Endometrium (tissue), 2 donors: ENCODE results near the gene ESPNL.
"Not testable (repeated sequence)": the region's sequence is repeated elsewhere in the genome, so short reads cannot be mapped to it uniquely, and the experiment has no call there.

ENCODE experiments used
- FAIRE-seq: peaks from 2 replicates; lab custom pipeline; 2012; peaks lifted over from hg19 to GRCh38; lab: Jason Lieb, UNC
- donor health status: control.
- donor health status: control.

Gene ESPNL

DNA sequence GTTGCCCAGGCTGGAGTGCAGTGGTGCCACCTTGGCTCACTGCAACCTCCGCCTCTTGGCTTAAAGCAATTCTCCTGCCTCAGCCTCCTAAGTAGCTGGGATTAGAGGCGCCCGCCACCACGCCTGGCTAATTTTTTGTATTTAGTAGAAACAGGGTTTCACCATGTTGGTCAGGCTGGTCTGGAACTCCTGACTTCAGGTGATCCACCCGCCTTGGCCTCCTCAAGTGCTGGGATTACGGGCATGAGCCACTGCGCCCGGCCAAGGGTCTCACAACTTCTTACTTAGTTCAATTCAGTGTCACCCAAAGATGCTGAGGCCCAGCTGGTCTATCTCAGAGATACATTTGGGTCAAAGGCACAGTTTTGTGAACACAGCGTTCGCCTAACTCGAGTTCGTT, 15.6 kb downstream of the ESPNL start:
- FAIRE-seq: not testable (repeated sequence)

DNA sequence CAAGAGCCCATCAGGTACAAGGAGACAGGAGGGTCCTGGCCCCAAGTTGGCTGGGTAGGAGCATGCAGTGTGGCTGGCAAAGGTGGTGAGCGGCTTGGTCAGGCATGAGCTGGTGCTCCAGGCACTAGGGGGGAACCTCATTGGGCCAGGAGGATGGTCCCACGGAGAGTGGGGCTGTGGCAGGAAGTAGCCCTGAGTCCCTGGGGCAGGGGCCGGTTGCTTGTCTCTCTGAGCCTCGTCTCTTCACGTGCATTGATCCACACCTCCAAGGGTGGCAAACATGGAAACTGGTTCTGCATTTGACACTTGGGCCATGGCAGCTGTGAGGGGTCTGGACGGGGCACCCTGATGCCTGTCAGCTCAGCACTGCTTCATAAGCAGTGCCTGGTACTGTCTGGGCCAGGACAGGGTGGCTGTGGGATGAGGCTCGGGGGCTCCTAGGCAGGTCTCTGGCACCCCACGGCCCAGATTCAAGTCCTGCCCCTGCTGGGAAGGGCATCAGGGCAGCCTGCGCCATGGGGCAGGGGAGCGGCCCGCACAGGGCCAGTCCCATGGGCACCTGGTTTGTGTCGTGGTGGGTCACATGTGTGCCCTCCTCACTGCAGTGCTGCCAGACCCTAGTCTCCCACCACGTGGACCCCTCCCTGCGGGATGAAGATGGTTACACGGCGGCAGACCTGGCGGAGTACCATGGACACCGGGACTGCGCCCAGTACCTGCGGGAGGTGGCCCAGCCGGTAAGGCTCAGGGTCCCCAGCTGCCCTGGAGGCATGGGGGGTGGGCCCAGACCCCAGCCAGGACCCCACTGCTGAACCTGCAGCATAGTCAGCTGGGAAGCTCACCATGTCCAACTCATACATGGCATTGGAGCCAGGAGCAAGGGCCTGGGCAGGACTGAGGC, 16.4 kb downstream of the ESPNL start:
- FAIRE-seq: no peak

DNA sequence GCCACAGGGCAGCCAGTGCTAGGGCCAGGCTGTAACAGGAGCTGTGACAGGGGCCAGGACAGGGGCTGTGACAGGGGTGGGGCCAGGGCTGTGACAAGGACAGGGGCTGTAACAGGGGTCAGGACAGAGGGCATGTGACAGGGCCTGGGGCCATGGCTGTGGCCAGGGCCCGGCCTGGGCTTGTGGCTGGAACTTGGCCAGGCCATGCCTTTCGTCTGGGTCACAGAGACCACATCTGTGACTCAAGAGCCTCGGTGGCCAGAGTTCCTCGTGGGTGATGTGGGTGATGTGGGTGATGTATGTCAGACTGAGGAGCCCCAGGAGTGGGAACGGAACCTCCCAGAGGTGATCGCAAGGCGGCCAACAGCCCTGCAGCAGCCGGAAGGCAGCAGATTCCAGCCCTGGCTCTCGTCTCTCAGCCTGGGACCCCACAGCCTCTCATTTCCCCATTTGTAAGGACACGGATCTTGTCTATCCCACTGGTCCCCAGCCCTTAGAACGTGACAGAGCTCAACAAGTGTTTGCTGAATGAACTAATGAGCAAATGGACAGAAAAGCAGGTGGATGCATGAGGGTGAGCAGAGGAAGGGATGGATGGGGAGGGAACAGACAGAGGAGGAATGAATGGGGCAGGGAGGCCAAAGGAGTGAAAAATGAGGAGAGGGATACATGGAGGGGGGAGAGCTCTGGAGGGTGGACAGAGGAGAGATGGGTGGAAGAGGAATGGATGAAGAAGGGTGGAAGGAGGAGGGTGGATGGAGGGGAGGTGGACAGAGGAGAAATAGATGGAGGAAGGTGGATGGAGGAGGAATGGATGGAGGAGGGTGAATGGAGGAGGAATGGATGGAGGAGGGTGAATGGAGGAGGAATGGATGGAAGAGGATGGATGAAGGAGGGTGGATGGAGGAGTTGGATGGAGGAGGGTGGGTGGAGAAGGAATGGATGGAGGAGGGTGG, 17.3 kb downstream of the ESPNL start:
- FAIRE-seq: no peak

DNA sequence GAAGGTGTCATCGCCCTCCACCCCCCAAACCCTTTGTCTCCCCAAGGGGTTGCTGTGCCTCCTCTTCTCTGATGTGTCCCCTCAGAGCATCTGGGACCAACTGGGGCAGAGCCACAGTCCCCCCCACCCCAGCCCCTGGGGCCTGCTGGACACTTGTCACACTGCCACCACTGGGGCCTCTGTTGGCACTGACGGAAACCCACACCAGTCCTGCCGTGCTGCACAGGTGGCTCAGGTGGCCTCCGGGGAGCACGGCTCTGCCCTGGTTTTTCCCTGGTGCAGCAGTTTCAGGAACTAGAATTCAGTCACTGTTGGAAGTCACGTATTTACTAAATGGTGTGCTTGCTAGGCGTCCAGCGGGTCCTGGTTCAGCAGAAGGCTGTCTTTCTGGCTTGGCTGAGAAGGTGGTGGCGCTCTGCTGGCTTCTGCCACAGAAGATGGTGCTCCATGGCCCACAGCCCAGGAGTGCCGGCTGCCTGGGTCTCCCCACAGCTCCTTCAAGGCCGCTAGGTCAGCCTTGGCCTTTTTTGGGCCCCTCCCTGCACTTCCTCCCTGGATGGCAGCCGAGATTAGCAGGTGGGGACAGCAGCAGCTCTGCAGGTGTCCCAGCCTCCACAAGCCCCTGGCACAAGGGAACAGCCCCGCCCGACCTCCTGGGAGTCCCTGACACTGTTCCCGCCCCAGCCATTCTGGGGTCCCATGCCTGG, 19.8 kb downstream of the ESPNL start:
- FAIRE-seq: no peak

DNA sequence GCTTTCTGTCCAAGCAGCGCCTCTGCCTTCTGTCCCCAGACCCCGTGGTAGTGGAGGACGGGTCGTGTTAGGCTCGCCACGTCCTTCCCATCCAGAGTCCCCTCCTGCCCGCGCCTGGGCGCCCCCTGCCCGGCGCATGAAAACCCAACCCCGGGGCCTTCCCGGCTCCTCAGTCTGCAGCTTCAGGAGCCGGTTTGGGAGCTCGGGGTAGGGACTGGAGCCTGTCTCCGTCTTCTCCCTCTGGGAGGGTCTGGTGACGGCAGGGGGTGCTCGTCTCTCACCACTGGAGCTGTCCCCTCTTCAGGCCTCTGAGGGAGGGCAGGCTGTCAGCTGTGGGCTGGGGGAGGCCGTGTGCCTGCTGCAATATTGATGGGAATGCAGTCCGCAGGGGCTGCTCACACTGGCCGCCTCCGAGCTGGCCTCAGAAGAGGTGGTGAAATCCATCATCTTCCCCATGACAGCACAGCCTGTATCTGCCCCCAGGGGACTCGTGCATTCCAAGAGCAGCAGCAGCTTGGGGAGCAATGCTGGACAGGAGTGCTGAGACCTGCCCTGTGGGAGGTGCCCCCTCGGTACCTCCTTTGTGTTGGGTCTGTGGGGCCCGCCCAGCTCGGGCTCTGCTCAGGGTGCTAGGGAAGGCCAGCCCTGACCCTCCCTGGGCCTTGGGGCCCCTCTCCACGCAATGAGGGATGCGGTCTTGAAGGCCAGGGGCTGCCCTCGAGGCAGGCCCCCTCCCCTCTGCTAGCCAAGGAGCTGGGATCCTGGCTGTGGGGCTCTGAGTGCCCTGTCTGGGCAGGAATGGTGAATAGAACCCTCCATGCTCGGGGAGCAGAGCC, 20.5 kb downstream of the ESPNL start:
- FAIRE-seq: no peak

DNA sequence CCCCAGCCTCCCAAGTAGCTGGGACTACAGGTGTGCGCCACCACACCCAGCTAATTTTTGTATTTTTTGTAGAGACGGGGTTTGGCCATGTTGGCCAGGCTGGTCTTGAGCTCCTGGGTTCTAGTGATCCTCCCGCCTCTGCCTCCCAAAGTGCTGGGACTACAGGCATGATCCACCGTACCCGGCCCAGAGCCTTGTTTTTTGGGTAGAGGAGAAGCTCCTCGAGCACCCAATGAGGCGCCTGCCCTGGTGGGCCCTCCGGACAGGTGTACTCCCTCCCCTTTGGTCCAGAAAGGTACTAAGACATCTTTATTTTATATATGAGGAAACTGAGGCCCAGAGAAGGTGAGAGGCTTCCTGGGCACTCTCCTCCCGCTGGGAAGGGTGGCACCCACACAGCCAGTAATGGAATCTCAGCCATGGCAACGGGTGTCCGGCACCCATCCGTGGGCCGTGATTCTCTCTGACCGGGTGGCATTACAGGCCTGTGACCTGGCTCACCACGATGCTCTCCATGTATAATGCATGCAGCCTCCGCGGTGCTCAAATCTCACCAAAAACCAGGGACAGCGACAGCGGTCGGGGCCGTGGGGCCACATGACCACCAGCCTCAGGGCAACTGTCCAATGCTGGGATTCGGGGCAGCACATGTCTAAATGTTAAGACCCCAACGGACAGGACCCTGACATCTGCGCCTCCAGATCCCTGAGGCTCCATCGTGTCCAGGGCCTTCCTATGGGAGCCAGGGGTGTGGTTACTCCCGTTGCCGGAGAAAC, 21.6 kb downstream of the ESPNL start:
- FAIRE-seq: no peak

DNA sequence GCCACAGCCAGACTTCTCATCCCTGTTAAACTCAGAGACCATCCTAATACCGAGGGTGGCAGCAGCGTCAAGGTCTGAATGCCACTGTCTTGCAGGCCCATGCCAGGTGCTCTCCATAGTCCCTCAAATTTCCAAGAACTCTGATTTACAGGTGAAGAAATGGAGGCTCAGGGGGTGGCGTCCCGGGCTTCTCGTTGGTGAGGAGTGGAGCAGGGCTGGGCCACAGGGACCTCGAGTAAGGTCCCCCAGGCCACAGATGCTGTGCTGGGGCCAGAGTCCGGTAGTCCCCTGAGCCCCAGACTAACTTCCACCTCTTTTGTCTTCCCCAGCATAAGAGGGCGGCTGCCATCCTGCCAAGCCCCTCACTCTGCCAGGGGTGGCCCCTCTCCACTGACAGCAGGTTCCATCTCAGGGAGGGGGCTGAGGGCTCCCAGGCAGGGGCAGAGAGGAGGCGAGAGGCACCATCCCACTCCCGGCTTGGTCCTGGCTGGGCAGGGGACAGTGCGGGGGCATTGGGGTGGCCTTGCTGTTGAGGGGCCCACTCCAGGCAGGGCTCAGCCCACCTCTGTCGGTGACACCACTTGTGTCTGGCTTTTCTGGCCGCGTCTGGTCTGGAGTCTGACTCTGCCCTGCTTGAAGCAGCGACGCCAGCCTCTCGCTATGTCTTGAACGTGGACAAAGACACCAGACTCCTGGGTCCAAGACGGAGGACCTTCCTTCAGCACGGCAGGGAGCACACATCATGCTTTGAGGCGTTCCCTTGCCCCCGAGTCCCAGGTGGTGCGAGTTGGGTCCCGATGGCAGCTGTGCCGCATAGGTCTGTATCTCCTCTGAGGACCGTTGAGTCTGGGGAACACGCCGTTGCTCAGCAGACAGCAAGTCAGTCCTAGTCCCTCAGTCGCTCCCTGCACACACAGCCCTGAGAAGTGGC, 22.4 kb downstream of the ESPNL start:
- no peak for FAIRE-seq

DNA sequence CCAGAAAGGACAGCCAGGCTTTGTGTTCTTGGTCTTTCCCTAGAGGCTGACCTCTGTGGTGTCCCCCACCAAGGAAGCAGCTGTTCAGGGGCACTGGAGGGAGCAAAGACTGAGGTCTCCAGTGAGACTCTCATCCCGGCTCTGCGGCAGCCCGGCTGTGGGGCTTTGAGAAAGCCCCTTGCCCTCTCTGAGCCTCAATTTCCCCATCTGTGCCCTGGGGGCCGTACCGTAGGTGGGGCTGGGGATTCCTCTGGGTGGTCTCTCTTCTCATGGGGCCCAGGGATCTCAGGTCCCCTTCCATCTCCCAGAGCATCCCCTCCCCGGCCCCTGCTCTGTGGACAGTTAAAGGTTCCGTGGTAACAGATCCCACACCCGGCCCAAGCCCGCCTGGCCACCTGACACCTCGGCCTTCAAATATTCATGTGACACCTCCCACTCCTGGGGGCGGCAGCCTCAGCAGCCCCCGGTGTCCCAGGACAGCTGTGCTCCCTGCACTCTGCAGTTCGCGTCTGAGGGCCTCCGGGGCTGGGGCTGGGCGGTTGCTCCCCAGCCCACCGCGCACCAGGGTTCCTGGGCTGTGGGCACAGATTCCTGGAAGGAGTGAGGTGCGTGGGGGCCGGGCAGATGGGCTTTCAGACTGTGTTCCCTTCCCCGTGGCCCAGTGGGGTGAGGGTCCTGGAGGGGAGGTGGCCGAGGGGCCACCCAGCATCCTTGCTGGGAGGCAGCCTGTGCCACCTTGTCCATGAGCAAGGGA, 23.3 kb downstream of the ESPNL start:
- no peak for FAIRE-seq

DNA sequence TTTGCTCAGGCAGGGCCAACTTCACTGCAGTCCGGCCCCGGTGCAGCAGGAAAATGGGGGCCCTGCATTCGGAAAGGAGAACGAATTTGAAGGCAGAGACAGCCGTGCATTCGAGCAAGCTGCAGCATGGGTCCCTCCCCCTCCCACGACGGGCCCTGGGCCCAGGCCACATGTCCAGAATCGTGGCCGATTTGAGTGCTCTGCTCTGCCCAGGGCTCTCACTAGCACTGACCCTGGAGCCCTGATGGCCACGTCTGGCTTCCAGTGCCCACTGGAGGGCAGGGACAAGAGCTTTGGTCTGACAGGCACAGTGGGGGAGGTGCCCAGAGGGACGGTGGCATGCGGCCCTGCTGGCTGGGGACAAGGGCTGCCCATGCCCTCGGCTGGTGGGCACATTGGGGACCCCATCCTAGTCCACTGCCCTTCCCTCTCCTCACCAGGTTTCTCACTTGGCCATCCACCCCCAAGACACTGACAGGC, 23.9 kb downstream of the ESPNL start:
- FAIRE-seq: no peak

DNA sequence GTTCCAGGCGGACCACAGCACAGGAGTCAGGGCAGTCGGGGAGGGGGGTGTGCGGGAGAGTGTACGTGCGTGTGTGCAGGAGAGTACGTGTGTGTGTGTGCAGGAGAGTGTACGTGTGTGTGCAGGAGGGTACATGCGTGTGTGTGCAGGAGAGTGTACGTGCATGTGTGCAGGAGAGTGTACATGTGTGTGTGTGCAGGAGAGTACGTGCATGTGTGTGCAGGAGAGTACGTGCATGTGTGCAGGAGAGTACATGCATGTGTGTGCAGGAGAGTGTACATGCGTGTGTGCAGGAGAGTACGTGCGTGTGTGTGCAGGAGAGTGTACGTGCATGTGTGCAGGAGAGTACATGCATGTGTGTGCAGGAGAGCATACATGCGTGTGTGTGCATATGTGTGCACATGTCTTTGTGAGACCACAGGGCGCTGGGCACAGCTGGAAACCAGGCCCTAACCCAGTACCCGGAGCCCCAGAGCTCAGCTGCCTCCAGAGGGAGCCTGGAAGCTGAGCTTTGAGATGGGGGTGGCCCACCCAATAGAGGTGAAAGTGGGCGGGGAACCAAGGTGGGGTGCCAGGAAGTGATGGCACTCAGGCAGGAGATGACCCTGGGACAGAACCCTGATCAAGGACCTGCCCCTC, 24.5 kb downstream of the ESPNL start:
- no peak for FAIRE-seq

DNA sequence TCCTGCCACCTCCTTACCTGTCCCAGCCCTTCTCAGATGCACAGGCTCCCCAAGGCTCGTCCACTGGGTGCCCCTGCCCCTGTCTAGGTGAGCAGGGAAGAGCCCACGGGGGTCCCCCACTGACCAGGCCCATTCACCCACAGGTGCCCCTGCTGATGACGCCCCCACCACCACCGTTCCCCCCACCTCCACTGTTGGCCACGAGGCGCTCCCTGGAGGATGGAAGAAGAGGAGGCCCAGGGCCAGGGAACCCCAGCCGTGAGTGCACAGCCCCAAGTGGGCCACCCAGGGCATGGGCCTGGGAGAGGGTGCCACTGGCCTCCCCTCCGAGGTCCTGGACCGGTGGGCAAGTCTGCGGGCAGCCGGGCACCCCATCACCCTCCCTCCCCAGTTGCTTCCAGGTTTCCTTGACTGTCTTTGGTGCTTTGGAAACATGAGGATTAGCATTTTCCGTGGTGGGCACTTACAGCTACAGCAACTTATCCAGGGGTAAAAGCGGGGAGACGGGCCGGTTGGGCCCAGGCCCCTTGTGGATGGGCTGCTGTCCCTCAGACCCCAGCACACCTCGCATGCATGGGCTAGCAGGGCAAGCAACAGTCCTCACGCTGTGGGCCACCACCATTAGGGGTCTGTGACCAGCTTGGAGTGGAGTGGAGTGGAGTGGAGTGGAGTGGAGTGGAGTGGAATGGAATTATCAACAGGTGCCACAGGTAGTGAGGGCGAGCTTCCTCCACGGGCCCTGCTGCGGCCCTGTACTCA, 25.2 kb downstream of the ESPNL start:
- no peak for FAIRE-seq

DNA sequence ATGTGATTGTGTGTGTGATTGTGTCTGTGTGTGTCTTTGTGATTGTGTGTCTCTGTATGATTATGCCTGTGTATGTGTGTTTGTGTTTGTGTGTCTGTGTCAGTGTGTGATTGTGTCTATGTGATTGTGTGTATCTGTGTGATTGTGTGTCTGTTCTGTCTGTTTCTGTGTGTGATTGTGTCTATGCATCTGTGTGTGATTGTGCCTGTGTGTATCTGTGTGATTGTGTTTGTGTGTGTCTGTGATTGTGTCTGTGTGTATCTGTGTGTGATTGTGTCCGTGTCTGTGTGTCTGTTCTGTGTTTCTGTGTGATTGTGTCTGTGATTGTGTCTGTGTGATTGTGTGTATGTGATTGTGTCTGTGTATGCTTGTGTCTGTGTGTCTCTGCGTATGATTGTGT, 26.2 kb downstream of the ESPNL start:
- FAIRE-seq: no peak

DNA sequence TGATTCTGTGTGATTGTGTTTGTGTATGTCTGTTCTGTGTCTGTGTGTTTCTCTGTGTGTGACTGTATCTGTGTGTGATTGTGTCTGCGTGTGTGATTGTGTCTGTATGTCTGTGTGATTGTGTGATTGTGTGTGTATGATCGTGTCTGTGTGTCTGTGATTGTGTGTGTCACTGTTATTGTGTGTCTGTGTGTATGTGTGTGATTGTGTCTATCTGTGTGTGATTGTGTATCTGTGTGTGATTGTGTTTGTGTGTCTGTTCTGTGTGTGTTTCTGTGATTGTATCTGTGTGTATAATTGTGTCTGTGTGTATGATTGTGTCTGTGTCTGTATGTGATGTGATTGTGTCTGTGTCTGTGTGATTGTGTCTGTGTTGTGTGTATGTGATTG, 26.6 kb downstream of the ESPNL start:
- no peak for FAIRE-seq

DNA sequence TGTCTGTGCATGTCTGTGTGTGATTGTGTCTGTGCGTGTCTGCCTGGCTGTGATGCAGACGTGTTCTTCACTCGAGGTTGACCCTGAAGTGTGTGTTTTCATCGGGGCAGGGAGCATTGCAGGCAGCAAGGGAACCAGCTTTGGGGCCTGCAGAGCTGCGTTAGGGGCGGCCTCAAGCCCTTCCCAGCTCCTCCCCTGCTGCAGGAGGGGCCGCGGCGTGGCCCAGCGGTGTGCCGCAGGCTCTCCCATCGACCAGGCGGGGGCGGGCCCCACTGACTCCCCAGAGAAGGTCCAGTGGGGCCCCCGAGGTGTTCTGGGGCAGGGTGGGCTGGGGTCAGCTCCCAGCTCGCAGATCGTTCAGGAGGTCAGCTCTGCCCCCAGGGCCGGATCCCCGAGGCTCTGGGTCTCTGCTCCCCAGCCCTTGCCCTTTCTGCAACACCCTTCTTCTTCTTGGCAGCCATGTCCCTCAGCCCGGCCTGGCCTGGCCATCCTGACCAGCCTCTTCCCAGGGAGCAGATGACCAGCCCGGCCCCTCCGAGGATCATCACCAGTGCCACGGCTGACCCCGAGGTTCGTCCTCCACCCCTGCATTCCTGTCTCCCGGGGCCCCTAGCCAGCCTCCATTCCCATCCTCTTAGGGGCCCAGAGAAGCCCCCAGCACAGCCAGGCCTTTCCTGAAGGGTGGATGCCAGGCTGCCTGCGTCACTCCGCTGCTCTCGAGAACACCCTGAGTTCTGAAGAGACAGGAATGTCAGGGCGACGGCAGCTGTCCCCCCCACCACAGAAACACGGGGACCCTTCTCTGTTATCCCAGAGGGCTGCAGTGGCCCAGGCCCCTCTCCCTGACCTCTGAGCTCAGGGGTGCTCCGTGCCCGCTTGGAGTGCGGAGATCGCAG, 27.3 kb downstream of the ESPNL start:
- no peak for FAIRE-seq

DNA sequence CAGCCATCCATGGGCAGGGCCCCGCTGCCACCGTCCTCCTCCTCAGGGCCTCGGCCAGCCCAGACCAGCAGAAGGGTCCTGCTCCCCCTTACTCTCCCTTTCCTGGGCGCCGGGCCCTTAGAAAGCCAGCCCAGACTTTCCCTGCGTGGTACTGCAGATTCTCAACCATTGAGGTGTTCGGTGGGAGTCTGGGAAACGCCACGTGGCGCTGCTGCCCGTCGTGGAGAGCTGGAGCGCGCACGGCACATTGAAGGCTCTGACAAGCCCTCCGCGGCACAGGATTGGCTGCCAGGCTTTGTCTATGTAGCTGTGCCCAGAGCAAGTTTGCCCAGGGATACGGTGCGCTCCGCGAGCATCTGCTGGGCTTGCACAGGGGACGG, 27.9 kb downstream of the ESPNL start:
- FAIRE-seq: no peak

DNA sequence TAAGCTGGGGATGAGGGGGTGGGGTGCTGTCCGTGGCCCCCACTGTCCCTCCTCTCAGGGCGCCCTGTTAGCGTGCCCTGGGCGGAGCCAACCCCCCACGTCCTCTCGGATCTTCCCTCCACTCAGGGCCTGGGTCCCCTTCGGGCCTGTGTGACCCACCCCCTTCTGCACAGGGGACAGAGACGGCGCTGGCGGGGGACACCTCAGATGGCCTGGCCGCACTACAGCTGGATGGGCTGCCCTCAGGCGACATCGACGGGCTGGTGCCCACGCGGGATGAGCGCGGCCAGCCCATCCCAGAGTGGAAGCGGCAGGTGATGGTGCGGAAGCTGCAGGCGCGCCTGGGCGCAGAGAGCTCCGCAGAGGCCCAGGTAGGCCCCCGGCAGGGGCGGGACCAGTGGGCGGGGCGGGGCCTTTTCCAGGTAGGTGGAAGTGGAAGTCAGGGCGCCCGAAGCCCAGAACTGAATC, 28.4 kb downstream of the ESPNL start:
- FAIRE-seq: no peak
